Measurements from ENCODE around the gene CDRT15. TPM values are rescaled to one million over a fixed set of nuclear protein-coding genes. Genes with fewer than 3 reads are reported as not detected.
"Not testable (repeated sequence)": the region's sequence is repeated elsewhere in the genome, so short reads cannot be mapped to it uniquely, and the experiment has no call there.

Gene CDRT15
- total RNA-seq, 1 donor from 2014 or later, result not detected

DNA sequence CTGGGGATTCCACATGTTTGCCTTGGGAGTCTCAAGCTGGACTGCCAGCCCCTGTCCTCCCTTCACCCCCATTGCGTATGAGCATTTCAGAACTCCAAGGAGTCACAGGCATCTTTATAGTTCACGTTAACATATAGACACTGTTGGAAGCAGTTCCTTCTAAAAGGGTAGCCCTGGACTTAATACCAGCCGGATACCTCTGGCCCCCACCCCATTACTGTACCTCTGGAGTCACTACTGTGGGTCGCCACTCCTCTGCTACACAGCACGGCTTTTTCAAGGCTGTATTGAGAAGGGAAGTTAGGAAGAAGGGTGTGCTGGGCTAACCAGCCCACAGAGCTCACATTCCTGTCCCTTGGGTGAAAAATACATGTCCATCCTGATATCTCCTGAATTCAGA is 28.9 kb downstream of the CDRT15 start:
- intact Hi-C loops (cut with micrococcal nuclease), result no loop called here

DNA sequence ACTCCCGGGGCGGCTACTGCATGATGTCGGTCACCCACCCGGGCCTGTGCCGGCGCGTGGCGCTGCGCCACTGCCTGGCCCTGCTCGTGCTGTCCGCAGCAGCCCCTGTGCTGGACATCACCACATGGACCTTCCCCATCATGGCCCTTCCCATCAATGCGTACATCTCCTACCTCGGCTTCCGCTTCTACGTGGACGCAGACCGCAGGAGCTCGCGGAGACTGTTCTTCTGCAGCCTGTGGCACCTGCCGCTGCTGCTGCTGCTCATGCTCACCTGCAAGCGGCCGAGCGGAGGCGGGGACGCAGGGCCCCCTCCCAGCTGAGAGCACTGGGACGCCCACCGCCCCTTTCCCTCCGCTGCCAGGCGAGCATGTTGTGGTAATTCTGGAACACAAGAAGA is 29.8 kb downstream of the CDRT15 start:
- intact Hi-C loops (cut with micrococcal nuclease), result no loop called here

DNA sequence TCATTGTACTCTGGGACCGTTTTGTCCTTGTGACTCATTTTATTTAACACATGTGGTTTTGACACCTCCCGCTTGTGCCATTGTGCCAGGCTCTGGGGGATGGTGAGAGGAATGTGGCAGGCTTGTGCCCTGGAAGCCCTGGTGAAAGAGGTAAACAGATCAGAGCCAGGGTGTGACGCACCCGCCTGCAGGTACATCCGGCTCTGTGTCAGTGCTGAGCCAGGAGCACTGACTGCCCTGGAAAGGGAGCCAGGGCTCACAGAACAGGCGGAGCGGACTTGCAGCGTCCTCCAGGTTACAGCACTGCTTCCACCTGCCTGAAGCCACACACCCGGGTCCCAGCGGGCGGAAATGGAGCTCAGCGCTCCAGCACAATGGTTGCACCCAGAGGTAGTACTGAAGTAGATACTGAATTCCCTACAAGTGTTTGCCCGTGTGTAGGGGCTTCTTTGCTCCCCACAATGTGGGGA is 30.6 kb downstream of the CDRT15 start:
- intact Hi-C loops (cut with micrococcal nuclease), result no loop called here

DNA sequence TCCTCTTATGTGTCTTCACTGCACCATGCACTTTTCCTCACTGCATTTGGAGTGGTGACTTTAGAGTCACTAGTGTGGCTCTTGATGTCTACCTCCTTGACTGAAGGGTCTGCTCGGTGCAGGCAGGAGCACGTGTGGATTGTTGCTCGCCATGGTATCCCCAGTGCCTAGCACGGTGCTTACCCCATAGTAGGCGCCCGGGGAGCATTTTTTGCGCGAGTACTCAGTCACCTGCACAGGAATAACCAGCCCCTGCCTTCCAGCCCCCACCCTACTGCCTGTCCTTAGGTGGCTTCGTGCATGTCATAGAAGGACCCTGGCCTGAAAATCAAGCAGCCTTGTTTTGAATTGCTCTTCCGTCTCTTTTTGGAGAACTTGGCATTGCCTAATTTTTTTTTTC is 31.3 kb downstream of the CDRT15 start:
- intact Hi-C loops (cut with micrococcal nuclease), result no loop called here

DNA sequence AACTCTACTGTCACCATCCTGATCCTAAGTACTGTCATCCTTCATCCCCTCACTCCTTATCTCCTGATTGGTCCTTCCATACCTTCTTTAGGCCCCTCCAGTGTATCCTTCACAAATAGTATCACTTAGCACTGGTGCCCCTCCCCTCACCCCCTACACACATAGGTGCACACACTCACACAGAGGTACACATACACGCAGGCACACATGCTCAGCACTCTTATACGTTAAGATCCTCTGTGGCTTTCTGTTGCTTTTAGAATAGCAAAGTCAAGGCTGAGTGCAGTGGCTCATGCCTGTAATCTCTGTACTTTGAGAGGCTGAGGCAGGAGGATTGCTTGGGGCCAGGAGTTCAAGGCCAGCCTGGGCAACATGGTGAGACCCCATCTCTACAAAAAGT is 32.1 kb downstream of the CDRT15 start:
- intact Hi-C loops (cut with micrococcal nuclease), result loop anchor here (5.0 kb wide), 1 partner anchor 1753 kb away; no protein-coding TSS in a partner anchor

DNA sequence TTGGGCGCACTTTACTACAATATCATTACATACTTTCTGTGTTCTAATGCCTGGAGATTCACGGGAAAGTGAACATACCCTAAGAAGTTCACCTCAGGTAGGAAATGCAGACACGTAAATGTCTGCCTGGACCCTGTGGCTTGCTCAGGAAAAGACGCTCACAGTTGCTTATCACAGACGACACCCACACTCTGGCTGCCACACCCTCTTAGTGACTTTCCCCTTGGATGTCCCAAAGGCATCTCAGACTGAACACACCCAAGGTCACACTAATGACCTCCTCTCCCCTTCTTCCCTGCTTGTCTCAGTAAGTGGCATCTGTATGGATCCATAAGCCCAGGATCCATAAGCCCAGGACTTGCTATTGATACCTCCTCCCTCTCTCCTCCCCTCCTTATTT is 32.6 kb downstream of the CDRT15 start:
- intact Hi-C loops (cut with micrococcal nuclease), result loop anchor here (5.0 kb wide), 1 partner anchor 1753 kb away; no protein-coding TSS in a partner anchor

DNA sequence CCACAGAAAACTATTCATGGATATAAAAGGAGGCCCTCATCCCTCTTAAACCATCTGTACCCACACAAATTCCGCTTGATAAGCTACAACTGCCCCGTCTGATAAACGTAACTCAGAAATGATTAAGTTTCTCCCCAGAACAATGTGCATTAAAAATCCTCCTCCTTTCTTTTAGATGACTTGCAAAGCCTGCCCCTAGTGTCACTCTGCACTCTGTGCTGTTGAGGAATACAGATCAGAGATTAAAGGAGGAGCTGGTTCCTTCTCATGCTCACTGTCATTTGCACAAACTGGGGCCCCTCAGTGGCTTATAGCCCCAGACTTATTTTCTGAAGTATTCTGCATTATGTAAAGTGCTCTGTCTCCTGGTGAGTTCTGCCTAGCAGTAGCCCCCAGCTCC is 33.3 kb downstream of the CDRT15 start:
- intact Hi-C loops (cut with micrococcal nuclease), result loop anchor here (2.0 to 5.0 kb wide), 2 partner anchors 609 to 1754 kb away; no protein-coding TSS in a partner anchor

DNA sequence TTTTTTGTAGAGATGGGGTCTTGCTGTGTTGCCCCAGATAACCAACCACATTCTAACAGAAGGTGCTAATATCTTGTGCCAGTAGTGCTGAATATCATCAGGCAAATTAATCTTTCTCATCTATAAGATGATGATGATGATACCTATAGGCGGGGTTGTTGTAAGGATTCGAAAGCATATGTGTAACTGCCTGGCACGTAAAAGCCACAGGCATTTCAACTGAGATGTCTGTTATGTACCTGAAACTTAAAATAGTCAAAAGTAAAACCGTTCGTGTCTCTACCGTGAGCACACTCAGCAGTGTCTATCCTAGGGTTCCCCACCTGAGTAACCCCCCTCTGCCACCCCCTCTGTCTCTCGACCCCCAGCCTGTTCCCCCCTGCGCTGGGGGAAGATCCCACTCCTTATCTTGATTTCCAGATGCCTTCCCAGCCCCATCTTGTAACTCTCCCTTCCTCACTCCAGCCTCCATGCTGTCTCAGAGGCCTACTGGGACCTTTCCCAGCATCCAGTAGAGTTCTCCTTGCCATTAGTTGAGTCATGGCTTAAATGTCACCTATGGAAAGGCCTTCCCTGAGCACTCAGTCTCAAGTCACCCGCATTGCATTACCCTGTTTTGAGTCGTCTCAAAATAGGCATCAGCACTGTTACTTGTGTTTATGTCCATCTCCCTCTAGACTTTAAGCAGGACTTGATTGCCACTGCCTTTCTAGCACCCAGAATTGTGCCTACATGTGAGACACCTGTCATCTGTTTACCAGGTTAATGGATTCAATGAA is 34.1 kb downstream of the CDRT15 start:
- intact Hi-C loops (cut with micrococcal nuclease), result loop anchor here (2.0 to 5.0 kb wide), 2 partner anchors 608 to 1755 kb away; no protein-coding TSS in a partner anchor

DNA sequence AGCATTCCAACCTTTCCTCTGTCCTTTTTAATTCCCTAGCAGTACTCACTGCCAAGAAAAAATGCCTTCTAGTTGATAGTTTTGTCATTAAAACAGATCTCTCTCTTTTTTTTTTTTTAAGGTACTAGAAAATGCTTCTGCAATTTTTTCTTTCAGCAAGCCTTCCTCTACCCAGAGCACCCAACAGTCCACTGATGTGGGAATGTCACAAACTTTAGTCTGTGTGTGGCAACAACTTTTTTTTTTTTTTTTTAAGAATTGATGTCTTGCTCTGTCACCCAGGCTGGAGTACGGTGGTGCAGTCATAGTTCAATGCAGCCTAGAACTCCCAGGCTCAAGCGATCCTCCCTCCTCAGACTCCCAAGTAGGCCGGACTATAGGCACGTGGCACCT is 34.7 kb downstream of the CDRT15 start:
- intact Hi-C loops (cut with micrococcal nuclease), result loop anchor here (1.0 to 5.0 kb wide), 7 partner anchors 83 to 1755 kb away; partner anchors contain the start of gene COX10

DNA sequence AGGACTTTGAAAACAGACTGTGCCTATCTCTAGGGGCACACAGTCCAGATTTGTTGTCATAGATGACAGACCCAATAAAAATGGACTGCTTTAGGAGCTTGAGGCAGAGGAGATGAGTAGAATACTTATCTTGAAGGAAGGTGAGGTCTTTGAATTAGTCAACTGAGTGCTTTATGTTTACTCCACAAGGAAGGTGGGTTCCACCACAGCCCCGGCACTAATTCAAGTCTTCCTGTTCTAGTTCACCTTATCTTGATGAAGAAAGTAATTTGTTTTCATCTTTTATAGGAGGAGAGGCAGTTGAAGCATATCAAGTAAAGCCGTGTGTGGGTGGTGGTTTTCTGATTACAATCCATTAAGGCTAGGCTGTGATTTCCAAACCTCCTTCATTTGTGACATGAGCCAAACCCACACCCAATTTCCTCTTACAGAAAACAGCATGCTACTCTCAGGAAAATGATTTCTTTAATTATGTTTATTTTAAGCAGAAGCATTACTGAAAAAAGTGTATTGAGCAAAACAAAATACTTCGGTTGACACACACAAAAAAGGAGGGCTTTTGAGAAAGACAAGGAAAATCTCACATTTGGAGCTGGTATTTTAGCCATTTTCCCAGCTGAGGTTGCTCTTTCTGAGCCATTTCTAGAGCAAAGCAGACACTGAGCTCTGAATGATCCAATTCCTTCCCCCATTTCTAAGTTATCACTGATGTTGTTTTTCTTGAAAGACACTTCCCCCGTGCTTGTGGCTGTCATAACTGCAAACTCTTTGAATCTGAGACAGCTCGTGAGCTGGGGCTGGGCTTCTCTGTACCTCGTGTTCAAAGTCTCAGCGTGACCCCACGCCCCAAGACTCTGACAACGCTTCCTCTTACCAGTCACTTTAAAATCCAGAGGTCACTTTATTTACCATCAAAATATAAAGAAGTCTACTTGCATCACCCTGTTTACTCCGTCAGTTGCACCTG is 35.4 kb downstream of the CDRT15 start:
- intact Hi-C loops (cut with micrococcal nuclease), result loop anchor here (1.0 to 5.0 kb wide), 6 partner anchors 82 to 1756 kb away; partner anchors contain the start of gene COX10

DNA sequence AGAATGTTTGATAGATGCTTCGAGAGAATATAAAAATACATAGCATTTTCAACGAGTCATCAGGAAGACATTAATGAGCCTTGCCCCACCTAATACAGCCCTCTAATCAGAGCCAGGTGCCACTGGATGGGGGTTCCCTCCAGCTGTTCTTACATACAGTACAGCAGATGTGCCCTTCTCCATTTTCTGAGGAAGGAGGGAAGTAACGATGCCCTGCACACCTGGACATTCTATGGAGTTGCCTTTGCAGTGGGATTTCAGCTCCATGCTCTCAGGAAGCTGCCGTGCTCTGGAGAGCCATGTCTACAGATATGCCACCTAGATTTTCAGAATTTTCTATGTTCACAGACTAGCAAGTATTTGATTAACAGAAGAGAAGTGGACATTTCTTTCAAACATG is 36.3 kb downstream of the CDRT15 start:
- intact Hi-C loops (cut with micrococcal nuclease), result loop anchor here (2.0 to 5.0 kb wide), 3 partner anchors 228 to 1757 kb away; no protein-coding TSS in a partner anchor

DNA sequence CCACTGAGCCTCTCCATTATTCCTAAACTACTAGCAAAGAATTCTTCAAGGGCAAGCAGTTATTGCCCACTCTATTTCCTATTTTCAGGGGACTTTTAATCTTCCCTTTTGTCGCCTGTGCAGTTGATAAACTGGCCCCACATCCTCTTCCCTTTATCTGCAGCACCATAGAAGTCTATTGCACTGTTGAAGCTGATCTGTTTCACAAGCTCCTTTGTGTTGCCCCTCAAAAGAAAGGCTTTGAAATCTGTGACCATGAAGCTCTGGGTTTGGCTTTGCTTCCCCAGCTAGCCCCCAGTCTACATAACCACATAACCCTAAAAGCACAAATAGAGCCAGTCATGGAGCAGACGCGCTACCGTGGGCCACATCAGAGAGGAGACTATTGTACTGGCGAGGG is 37.1 kb downstream of the CDRT15 start:
- intact Hi-C loops (cut with micrococcal nuclease), result no loop called here

DNA sequence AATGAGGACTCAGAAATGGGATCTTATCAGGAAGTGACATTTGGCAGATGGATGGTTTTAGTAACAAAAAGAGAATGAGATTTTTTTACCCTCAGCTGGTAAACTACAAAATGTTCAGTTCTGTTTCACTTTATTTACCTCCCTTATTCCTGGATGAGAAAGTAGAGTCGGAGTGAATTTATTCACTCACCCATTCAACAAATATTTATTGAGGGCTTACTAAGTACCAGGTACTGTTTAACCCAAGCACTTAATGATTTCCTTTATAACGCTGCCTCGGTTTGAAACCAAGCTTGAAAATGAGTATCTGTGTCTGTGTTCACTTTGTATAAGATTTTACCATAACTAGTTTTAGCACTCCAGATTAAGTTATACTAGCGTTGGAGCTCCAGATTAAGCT is 38.1 kb downstream of the CDRT15 start:
- intact Hi-C loops (cut with micrococcal nuclease), result no loop called here

DNA sequence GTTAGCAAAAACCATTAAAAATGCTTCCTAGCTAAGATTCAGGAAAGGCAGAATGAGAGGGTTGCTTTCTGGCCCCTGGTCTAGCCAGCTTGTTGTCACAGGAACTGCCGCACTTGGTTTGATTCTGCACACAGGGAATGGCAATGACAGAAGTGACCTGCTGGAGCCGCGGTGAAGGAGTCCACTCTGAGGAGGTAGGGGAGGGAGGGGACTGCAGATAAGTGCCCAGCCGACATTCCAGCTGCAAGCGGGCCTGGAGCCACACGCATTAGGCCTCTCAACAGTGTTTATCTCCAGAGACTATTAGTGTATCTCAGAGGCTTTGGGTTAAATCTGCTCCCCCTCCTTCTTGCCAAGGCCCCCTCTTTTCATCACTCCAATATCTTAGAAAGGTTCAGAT is 38.6 kb downstream of the CDRT15 start:
- intact Hi-C loops (cut with micrococcal nuclease), result no loop called here

DNA sequence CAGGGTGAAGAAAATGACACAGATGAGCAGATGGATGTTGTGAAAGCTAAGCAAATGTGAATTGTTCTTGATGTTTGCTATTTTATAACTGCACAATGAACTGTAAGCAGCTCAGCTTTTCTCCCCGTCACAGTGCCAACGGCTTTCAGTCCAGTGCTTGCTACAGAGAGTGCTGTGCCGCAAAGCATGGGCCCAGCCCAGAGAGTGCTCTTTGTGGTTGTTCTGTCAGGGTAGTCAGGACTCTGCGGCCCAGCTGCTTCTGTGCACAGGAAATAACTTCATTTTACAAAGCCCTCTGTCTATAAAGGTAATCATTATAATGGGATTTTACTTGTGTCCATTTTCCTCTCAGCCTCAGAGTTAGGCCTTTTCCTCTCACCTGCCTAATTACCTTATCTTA is 39.1 kb downstream of the CDRT15 start:
- intact Hi-C loops (cut with micrococcal nuclease), result loop anchor here (1.0 kb wide), 2 partner anchors 78 to 128 kb away; partner anchors contain the start of gene COX10

DNA sequence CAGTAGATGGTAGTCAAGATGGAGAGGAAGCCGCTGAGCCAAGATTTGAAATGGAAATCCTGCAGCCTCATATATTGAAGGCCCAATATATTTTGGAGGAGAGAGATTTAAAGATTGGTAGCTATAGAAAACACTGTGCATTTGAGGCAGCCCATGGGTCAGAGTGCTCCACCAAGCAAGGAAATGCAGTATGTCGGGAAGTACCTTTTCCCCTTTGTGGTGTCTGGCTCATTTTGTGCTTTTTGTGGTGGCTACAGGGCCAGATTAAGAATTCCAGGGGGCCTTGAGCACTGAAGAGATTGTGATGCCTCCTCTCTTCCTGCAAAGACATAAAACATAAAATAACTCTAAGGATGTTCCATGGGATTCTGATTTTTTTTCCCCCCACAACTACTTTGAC is 39.6 kb downstream of the CDRT15 start:
- intact Hi-C loops (cut with micrococcal nuclease), result loop anchor here (1.0 kb wide), 2 partner anchors 78 to 128 kb away; partner anchors contain the start of gene COX10

DNA sequence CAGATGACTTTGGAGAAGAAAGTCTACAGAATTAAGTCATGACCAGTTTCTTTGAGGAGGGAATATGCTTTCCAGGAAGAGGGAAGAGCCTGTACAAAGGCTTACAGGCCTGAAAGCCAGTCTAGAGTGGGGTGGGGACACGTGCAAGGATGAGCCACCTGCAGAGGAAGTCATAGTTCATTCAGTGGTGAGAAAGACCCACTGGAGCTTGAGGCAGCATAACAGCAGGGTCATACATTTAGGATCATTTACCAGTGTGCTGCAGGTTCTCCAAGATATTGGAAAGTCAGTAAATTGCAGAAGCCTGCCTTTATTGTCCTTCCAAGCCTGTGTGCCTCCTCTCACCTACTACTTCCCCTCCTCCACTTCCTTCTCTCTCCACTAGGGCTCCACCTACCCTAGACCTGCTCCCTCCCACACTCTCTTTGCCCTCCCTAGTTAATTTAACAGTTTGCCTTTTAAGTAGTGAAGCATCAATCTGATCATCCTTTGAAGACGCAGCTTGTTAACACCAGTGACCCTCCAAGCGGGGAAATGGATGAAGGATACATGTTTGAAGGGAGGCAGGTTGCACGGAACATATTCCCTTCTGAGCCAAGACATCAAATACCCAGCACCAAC is 40.2 kb downstream of the CDRT15 start:
- intact Hi-C loops (cut with micrococcal nuclease), result no loop called here

DNA sequence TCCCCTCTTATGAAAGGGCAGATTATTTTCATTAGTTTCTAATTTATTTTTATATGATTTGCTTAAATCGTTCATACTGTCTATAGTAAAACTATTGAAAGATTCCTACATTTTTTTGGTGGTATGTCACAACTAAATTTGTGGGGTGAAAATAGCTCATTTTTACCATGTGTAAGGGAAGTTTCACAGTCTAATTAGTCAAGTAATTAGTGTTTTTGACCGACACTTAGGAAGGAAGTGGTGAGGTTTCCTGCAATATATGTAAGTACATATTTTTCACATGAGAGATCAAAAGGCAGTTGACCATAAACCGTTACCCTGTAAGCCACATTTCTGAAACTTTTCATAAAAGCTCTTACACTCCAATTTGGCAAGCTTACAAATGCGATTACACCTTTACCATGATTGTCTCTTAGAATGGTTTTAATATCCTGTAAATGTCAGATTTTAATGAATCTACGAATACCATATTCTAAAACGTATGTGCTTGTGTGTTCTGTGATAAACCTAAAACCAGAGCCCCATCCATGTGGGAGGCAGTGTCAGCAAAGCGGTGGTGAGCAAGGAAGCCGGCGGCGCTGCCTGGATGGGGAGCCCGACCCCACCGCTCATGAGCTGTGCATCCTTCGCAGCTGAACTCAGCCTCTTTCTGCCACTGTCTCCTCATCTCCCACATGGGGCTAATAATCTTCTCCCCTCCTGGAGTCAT is 43.9 kb downstream of the CDRT15 start:
- intact Hi-C loops (cut with micrococcal nuclease), result not testable (repeated sequence)

DNA sequence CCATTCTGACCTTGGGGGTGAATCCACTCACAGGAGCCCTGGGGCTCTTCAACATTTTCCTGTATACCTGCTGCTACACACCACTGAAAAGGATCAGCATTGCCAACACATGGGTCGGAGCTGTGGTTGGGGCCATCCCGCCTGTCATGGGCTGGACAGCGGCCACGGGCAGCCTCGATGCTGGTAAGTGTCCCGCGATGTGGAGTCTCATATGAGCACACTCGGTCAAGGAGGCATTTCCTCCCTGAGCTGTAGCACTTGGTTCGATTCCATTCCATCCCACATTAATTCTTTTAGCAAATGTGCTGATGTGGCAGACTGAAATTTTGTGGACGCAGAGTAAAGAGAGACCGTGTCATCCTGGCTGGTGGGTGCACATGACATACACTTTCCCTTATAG is 44.6 kb downstream of the CDRT15 start:
- intact Hi-C loops (cut with micrococcal nuclease), result not testable (repeated sequence)

DNA sequence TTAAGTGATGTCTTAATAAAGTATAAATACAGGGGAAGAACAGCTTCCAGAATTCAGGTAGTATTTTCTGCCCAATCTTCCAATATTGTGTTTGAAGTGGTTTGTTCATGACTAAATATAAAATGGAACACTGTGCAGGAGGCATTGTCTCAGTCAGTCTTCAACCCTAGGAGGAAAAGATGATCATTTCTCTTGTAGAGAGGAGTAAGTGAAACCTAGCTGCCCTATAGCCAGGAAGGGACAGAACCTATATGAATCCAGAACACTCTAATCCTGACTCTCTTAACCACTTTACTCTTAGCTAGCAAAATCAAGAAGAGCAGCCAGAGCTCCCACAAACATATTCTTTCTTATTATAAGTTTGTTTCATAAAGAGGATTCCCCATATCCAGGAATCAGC is 45.2 kb downstream of the CDRT15 start:
- intact Hi-C loops (cut with micrococcal nuclease), result not testable (repeated sequence)
